ENCODE data around the gene NAA38.

GRCh38 chr17:7887482-7888183, 30.3 kb upstream of the NAA38 start:
- TF ChIP-seq CTCF (IDR thresholded peaks at IDR 0.05) (no peak), POLR2A (IDR thresholded peaks at IDR 0.05) (peak in 1 of 2 donors; percentile 76)

Measured in thyroid gland (tissue), 4 donors.